Spleen (tissue), 11 donors: ENCODE data around the gene TDG. TPM values are rescaled to one million over a fixed set of nuclear protein-coding genes. Genes with fewer than 3 reads are reported as not detected.

ENCODE experiments used
- DNase-seq: peaks from one replicate; pipeline ENCODE4 v3.0.0-alpha.2; 2020
- H3K27ac ChIP-seq, 8 donors: fragments of 200-600 bp; sonication (generic) in 7 of 8; 1 replicate in 4 of 8; 2 replicates in 4 of 8; pipeline versions ENCODE4 v1.5.0 to v1.8.0; 2016 to 2021; ENCODE audit warnings: inconsistent platforms in 4 of 8, mild to moderate bottlenecking in 4 of 8, moderate library complexity in 1 of 8
- H3K27me3 ChIP-seq, 7 donors: fragments of 200-600 bp; sonication (generic) in 6 of 7; replicated peaks in 1 of 7; 1 replicate in 4 of 7; 2 replicates in 3 of 7; pipeline versions ENCODE4 v1.5.0 to v1.8.0; 2016 to 2021; ENCODE audit warnings: inconsistent platforms in 3 of 7, mild to moderate bottlenecking in 1 of 7
- H3K36me3 ChIP-seq, 6 donors: fragments of 200-600 bp; sonication (generic) in 5 of 6; 1 replicate in 4 of 6; 2 replicates in 2 of 6; pipeline versions ENCODE4 v1.5.0 to v1.8.0; 2016 to 2021; ENCODE audit warnings: inconsistent platforms in 2 of 6
- H3K4me1 ChIP-seq, 6 donors: fragments of 200-600 bp; sonication (generic) in 5 of 6; 1 replicate in 3 of 6; 2 replicates in 3 of 6; pipeline versions ENCODE4 v1.5.0 to v1.8.0; 2016 to 2021; ENCODE audit warnings: inconsistent platforms in 3 of 6
- H3K4me3 ChIP-seq, 8 donors: fragments of 200-600 bp; sonication (generic) in 7 of 8; 1 replicate in 4 of 8; 2 replicates in 4 of 8; pipeline versions ENCODE4 v1.5.0 to v1.8.0; 2016 to 2021; ENCODE audit warnings: inconsistent platforms in 4 of 8, mild to moderate bottlenecking in 4 of 8, moderate library complexity in 2 of 8
- H3K9me3 ChIP-seq, 8 donors: fragments of 200-600 bp; sonication (generic) in 7 of 8; 1 replicate in 4 of 8; 2 replicates in 4 of 8; pipeline versions ENCODE4 v1.5.0 to v1.8.0; 2016 to 2021; ENCODE audit warnings: inconsistent platforms in 4 of 8
- POLR2A ChIP-seq, 3 donors: fragments of 450-650 bp; IDR thresholded peaks; one replicate each; pipeline ENCODE4 v1.5.1; 2017; ENCODE audit warnings: antibody characterized with exemption in 3 of 3, mild to moderate bottlenecking in 1 of 3
- POLR2AphosphoS5 ChIP-seq, 3 donors: sonication (generic); formaldehyde crosslinking; IDR thresholded peaks; one replicate each; pipeline ENCODE4 v1.5.1; 2017; ENCODE audit warnings: antibody characterized with exemption in 3 of 3
- WGBS, 5 donors: extraction: QIAGEN DNeasy Blood & Tissue Kit in 3 of 5; methylation state at CpG; one replicate each; pipeline versions ENCODE4 v1.1.5 to v1.1.7; 2013 to 2018; 5-methylcytosine and 5-hydroxymethylcytosine counted together
- intact Hi-C: fragments of 100-400 bp; cut with DNase I; formaldehyde crosslinking; loops from one replicate; pipeline ENCODE4 v1.15.0; 2023; ENCODE audit warnings: low total_unique reads
- polyA plus RNA-seq, 3 donors: library from polyadenylated mRNA; stranded (reverse); fragments of 200-250 nt; gene quantifications; one replicate each; pipeline ENCODE4 v1.2.1, GENCODE V29; 2013
- total RNA-seq, 7 donors: library from RNA; depleted of rRNA in 3 of 7; stranded (reverse); fragments of >200 nt in 3 of 7; fragmentation: NEBNext Ultra II Directional in 4 of 7; extraction: Animal tissue kit (Norgen Biotek cat#: 25700) in 4 of 7; gene quantifications; one replicate each; pipeline versions ENCODE4 v1.1.0 to v1.2.1, GENCODE V29; 2016 to 2021
- TF ChIP-seq, protein P1 (sequence below), 11 experiments: fragments of 200-600 bp in 7 of 11; fragments of 450-650 bp in 4 of 11; sonication (generic) in 4 of 11; IDR thresholded peaks in 8 of 11; conservative IDR thresholded peaks in 3 of 11; 1 replicate in 7 of 11; 2 replicates in 4 of 11; pipeline versions ENCODE4 v1.4.0 to v1.8.0; 2016 to 2021; ENCODE audit warnings: antibody characterized with exemption in 11 of 11, inconsistent platforms in 4 of 11, mild to moderate bottlenecking in 1 of 11
- donor health status: healthy with polysubstance abuse.
- donor health status: DM: no; HTN: no; CAD: no; lungs with moderate emphysema.
- donor health status: DM: no; HTN: no; CAD: no.
- donor health status: Bipolar disorder and iron deficiency.
- donor health status: healthy.
- donor health status: DM: no; HTN: no; CAD: no.
- donor health status: DM: yes; HTN: yes; CAD: no.

Gene TDG
- total and polyA plus RNA-seq, 10 donors = 11.0 to 38.2 (median 23.4) TPM

DNA sequence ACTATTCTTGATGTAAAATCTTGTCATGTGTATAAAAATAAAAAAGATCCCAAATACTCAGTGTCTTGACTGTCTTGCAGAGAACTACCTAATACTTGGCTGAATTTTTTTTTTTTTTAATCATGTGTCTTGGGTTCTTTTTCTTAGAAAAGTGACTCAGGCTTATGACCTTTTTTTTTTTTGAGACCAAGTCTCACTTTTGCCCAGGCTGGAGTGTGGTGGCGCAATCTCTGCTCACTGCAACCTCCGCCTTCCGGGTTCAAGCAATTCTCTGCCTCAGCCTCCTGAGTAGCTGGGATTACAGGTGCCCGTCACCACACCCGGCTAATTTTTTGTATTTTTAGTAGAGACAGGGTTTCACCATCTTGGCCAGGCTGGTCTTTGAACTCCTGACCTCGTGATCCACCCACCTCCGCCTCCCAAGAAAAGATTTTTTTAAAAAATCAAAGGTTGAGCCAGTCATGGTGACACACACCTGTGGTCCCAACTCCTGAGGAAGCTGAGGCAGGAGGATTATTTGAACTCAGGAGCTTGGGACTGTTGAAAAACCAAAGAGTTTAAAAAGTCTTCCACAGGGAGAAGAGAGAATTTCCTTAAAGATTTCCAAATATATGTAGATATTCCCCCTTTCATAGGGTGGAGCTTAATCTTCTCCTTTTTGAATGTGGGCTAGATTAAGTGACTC, 17.7 kb upstream of the TDG start:
- intact Hi-C loops = no loop called here
- Histone ChIP-seq H3K27ac (no peak overlapping the region), H3K4me1 (peaks cover 0 to 3% (median 0%) of the 10 kb centered on the region in 6 donors), H3K4me3 (no peak overlapping the region), H3K9me3 (no peaks in the 10 kb centered on the region), H3K27me3 (no peaks in the 10 kb centered on the region), H3K36me3 (peaks cover 3 to 100% (median 97%) of the 10 kb centered on the region in 6 donors)
- no peak for DNase-seq
- 77 to 97% (median 86%) methylated on average over 7 of the region's 7 CpGs for WGBS, 5 donors
- no peak for TF ChIP-seq POLR2A (IDR thresholded peaks at IDR 0.05)

DNA sequence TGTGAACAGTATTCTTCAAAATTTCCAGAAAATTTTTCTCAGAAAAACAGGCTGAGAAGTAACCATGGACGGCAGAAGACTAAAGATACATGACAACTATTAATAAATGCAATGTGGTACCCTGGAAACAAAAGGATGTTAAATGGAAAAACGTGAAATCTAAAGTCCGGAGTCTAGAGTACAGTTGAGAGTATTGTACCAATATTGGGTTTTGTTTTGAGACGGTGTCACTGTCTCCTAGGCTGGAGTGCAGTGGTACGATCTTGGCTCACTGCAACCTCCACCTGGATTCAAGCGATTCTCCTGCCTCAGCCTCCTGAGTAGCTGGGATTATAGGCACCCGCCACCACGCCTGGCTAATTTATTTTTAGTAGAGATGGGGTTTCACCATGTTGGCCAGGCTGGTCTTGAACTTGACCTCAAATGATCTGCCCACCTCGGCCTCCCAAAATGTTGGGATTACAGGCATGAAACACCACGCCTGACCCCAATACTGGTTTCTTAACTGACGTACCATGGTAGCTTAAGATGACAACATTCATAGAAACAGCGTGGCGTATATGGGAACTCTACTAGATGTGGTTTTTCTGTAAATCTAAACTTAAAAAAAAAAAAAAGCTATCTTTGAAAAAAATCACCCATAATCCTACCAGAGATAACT, 16.8 kb upstream of the TDG start:
- Histone ChIP-seq H3K27ac (no peak overlapping the region), H3K4me1 (peaks cover 0 to 4% (median 2%) of the 10 kb centered on the region in 6 donors), H3K9me3 (no peaks in the 10 kb centered on the region), H3K36me3 (peaks cover 3 to 100% (median 97%) of the 10 kb centered on the region in 6 donors), H3K4me3 (no peak overlapping the region), H3K27me3 (no peaks in the 10 kb centered on the region)
- intact Hi-C loops = no loop called here
- 78 to 84% (median 80%) methylated on average over 13 of the region's 13 CpGs for WGBS, 5 donors
- DNase-seq = no peak
- TF ChIP-seq POLR2AphosphoS5 (IDR thresholded peaks at IDR 0.05) (peak in 2 of 3 donors; percentile 31 to 32), POLR2A (IDR thresholded peaks at IDR 0.05) (no peak)

DNA sequence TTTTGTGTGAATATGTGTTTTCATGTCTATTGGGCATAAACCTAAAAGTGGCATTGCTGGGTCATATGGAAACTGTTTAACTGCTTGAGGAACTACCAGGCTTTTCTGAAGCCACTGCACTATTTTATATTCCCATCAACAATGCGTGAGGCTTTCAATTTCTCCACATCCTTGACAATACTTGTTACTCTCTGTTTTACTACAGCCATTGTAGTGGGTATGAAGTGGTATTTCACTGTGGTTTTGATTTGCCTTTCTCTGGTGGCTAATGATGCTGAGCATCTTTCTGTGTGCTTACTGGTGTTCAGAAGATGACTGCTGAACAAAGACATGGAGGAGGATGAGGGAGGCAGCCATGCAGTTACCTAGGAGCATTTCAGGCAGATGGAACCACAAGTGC, 13.2 kb upstream of the TDG start:
- WGBS, 5 donors = 33 to 83% (median 41%) methylated on average over 1 of the region's 1 CpG
- Histone ChIP-seq H3K4me1 (peaks cover 13 to 33% (median 25%) of the 10 kb centered on the region in 6 donors), H3K27ac (no peak overlapping the region), H3K27me3 (no peaks in the 10 kb centered on the region), H3K9me3 (no peaks in the 10 kb centered on the region), H3K36me3 (peaks cover 0 to 71% (median 64%) of the 10 kb centered on the region in 6 donors), H3K4me3 (no peak overlapping the region)
- intact Hi-C loops = no loop called here
- TF ChIP-seq, protein P1, sequence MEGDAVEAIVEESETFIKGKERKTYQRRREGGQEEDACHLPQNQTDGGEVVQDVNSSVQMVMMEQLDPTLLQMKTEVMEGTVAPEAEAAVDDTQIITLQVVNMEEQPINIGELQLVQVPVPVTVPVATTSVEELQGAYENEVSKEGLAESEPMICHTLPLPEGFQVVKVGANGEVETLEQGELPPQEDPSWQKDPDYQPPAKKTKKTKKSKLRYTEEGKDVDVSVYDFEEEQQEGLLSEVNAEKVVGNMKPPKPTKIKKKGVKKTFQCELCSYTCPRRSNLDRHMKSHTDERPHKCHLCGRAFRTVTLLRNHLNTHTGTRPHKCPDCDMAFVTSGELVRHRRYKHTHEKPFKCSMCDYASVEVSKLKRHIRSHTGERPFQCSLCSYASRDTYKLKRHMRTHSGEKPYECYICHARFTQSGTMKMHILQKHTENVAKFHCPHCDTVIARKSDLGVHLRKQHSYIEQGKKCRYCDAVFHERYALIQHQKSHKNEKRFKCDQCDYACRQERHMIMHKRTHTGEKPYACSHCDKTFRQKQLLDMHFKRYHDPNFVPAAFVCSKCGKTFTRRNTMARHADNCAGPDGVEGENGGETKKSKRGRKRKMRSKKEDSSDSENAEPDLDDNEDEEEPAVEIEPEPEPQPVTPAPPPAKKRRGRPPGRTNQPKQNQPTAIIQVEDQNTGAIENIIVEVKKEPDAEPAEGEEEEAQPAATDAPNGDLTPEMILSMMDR (IDR thresholded peaks at IDR 0.05 in 8 of 11, conservative IDR thresholded peaks at IDR 0.05 in 3 of 11) = no peak
- no peak for TF ChIP-seq POLR2AphosphoS5 (IDR thresholded peaks at IDR 0.05)
- no peak for TF ChIP-seq POLR2A (IDR thresholded peaks at IDR 0.05)
- DNase-seq = no peak

DNA sequence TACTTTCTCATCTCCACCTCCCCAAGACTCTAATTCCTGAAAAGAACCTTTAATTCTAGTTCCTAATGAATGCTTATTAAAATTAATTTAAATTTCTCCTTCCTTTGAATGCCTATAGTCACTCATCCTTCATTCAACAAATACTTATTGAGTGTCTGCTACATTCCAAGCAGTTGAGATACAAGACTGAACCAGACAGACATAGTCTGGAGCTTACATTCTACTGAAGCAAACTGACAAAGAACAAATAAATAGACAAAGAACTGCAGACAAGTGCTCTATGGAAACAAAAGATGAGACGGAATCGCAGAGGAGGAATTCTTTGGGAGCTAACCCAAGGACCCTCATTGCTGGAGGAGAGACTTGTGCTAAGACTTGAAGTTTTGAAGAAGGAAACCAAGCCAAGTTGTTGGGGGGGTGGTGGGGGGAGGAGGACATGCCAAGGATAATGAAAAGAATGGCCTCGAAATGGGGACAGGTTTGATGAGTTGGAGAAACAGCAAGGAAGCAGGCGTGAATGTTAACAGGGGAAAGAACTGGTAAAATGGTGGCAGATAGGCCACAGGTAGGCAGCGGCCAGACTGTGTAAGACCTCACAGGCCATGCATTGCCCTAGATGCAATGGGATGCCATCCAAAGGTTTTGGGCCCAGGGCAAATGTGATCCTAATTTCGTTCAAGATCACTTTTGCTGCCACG, 9.7 kb upstream of the TDG start:
- H3K36me3 ChIP-seq = peaks cover 0 to 36% (median 30%) of the 10 kb centered on the region in 6 donors
- peaks cover 14 to 41% (median 28%) of the 10 kb centered on the region in 6 donors for H3K4me1 ChIP-seq
- WGBS, 5 donors = 28 to 42% (median 33%) methylated on average over 7 of the region's 7 CpGs
- TF ChIP-seq POLR2A (IDR thresholded peaks at IDR 0.05) (no peak), POLR2AphosphoS5 (IDR thresholded peaks at IDR 0.05) (no peak)
- TF ChIP-seq, protein P1 (IDR thresholded peaks at IDR 0.05 in 8 of 11, conservative IDR thresholded peaks at IDR 0.05 in 3 of 11) = no peak
- H3K9me3 ChIP-seq = no peaks in the 10 kb centered on the region
- H3K27me3 ChIP-seq = no peaks in the 10 kb centered on the region
- peak overlapping the region in 6 of 8 donors; percentile 87 to 93 (median 90) for H3K27ac ChIP-seq
- peak overlapping the region; percentile 71 to 89 (median 78) for H3K4me3 ChIP-seq
- intact Hi-C loops = no loop called here
- DNase-seq = no peak
